Activated CD4-positive, alpha-beta memory T cell treated with anti-CD3 and anti-CD28 coated beads, Interleukin-2, amount 10 ng/mL, durations not matched to agents 7 days and 5 days (primary cell): ENCODE measurements around the gene RPS14. TPM values are rescaled to one million over a fixed set of nuclear protein-coding genes. Genes with fewer than 3 reads are reported as not detected.
"Not testable (repeated sequence)": the region's sequence is repeated elsewhere in the genome, so short reads cannot be mapped to it uniquely, and the experiment has no call there.

Experiments used
- CTCF ChIA-PET: fragments of 350-600 bp; sonication (Branson Sonifier 250); formaldehyde crosslinking; loops from one replicate; lab custom pipeline; 2021; ENCODE audit warnings: antibody characterized with exemption, inconsistent platforms; lab: Charles Lee
- POLR2A ChIA-PET: fragments of 350-600 bp; sonication (Branson Sonifier 250); formaldehyde crosslinking; loops from one replicate; lab custom pipeline; 2021; ENCODE audit warnings: antibody characterized with exemption; lab: Charles Lee
- DNase-seq: peaks from one replicate; pipeline ENCODE4 v3.0.0-alpha.2; 2020
- H3K27ac Mint-ChIP-seq: one replicate; pipeline ENCODE4 v1.8.0; 2021; ENCODE audit warnings: mild to moderate bottlenecking, mixed read lengths
- H3K27me3 Mint-ChIP-seq: one replicate; pipeline ENCODE4 v1.8.0; 2021; ENCODE audit warnings: mixed read lengths
- H3K36me3 Mint-ChIP-seq: one replicate; pipeline ENCODE4 v1.8.0; 2021; ENCODE audit warnings: low read depth, mixed read lengths
- H3K4me1 Mint-ChIP-seq: one replicate; pipeline ENCODE4 v1.8.0; 2021; ENCODE audit warnings: mixed read lengths
- H3K4me3 Mint-ChIP-seq: one replicate; pipeline ENCODE4 v1.8.0; 2021; ENCODE audit warnings: mild to moderate bottlenecking, mixed read lengths
- H3K9me3 Mint-ChIP-seq: one replicate; pipeline ENCODE4 v1.8.0; 2021; ENCODE audit warnings: mixed read lengths
- total RNA-seq, 2 experiments: library from RNA; stranded (reverse); gene quantifications; one replicate each; pipeline ENCODE4 v1.2.3, GENCODE V29; 2021

Gene RPS14
- total RNA-seq, 2 experiments from 2014 or later, result 2,316 to 2,367 TPM

- H3K27ac Mint-ChIP-seq, result no peak overlapping the region
- no peak overlapping the region for H3K4me3 Mint-ChIP-seq
- CTCF ChIA-PET, result no interaction called here
- no peaks in the 10 kb centered on the region for H3K4me1 Mint-ChIP-seq
- no peaks in the 10 kb centered on the region for H3K9me3 Mint-ChIP-seq
- DNase-seq, result no peak
- H3K36me3 Mint-ChIP-seq, result no peaks in the 10 kb centered on the region
- no peaks in the 10 kb centered on the region for H3K27me3 Mint-ChIP-seq
- POLR2A ChIA-PET, result no interaction called here
Observed at GRCh38 chr5:150469718-150470469, 20.4 kb upstream of the RPS14 start.

GRCh38 chr5:150468206-150468605 lies 18.7 kb upstream of the RPS14 start:
- CTCF ChIA-PET, result interaction anchor here (1.1 kb wide), 1 partner anchor 9 kb away, joined by 3 read pairs; no protein-coding TSS in a partner anchor
- no peak overlapping the region for H3K27ac Mint-ChIP-seq
- no peaks in the 10 kb centered on the region for H3K27me3 Mint-ChIP-seq
- no peaks in the 10 kb centered on the region for H3K36me3 Mint-ChIP-seq
- DNase-seq, result no peak
- POLR2A ChIA-PET, result no interaction called here
- no peaks in the 10 kb centered on the region for H3K4me1 Mint-ChIP-seq
- no peaks in the 10 kb centered on the region for H3K9me3 Mint-ChIP-seq
- H3K4me3 Mint-ChIP-seq, result no peak overlapping the region

GRCh38 chr5:150465927-150466326 lies 16.4 kb upstream of the RPS14 start:
- no peak overlapping the region for H3K27ac Mint-ChIP-seq
- no peaks in the 10 kb centered on the region for H3K9me3 Mint-ChIP-seq
- no peak for DNase-seq
- POLR2A ChIA-PET, result no interaction called here
- no peaks in the 10 kb centered on the region for H3K36me3 Mint-ChIP-seq
- no peaks in the 10 kb centered on the region for H3K4me1 Mint-ChIP-seq
- no peak overlapping the region for H3K4me3 Mint-ChIP-seq
- CTCF ChIA-PET, result interaction anchor here (0.8 to 1.0 kb wide), 2 partner anchors 8 to 94 kb away, joined by 3 read pairs; no protein-coding TSS in a partner anchor
- no peaks in the 10 kb centered on the region for H3K27me3 Mint-ChIP-seq

GRCh38 chr5:150464554-150465012 lies 15.0 kb upstream of the RPS14 start:
- no peak for DNase-seq
- ChIA-PET CTCF (interaction anchor here (0.9 kb wide), 1 partner anchor 20 kb away, joined by 3 read pairs; no protein-coding TSS in a partner anchor), POLR2A (no interaction called here)
- Mint-ChIP-seq H3K9me3 (no peaks in the 10 kb centered on the region), H3K4me1 (peaks cover 2% of the 10 kb centered on the region), H3K27ac (no peak overlapping the region), H3K4me3 (no peak overlapping the region), H3K36me3 (no peaks in the 10 kb centered on the region), H3K27me3 (no peaks in the 10 kb centered on the region)

- Mint-ChIP-seq H3K36me3 (no peaks in the 10 kb centered on the region), H3K27ac (no peak overlapping the region), H3K9me3 (no peaks in the 10 kb centered on the region), H3K4me3 (no peak overlapping the region), H3K4me1 (peaks cover 25% of the 10 kb centered on the region), H3K27me3 (no peaks in the 10 kb centered on the region)
- DNase-seq, result no peak
- ChIA-PET POLR2A (no interaction called here), CTCF (interaction anchor here (0.8 to 1.4 kb wide), 2 partner anchors 11 to 63 kb away, joined by 3 to 5 read pairs; partner anchors contain the start of gene RPS14)
Observed at GRCh38 chr5:150461231-150461630, 11.7 kb upstream of the RPS14 start.

GRCh38 chr5:150460781-150461180 lies 11.2 kb upstream of the RPS14 start:
- Mint-ChIP-seq H3K36me3 (no peaks in the 10 kb centered on the region), H3K27ac (no peak overlapping the region), H3K4me1 (peaks cover 25% of the 10 kb centered on the region), H3K27me3 (no peaks in the 10 kb centered on the region), H3K9me3 (no peaks in the 10 kb centered on the region), H3K4me3 (no peak overlapping the region)
- no peak for DNase-seq
- CTCF ChIA-PET, result interaction anchor here (0.8 to 1.4 kb wide), 3 partner anchors 11 to 99 kb away, joined by 3 to 5 read pairs (median 3); partner anchors contain the start of gene RPS14
- POLR2A ChIA-PET, result interaction anchor here (0.7 kb wide), 1 partner anchor 12 kb away, joined by 3 read pairs; the partner anchor contains the start of gene RPS14

GRCh38 chr5:150458802-150459557 lies 9.4 kb upstream of the RPS14 start:
- no peak overlapping the region for H3K4me3 Mint-ChIP-seq
- H3K4me1 Mint-ChIP-seq, result peaks cover 25% of the 10 kb centered on the region
- DNase-seq, result peak; percentile 84
- H3K9me3 Mint-ChIP-seq, result no peaks in the 10 kb centered on the region
- H3K36me3 Mint-ChIP-seq, result no peaks in the 10 kb centered on the region
- ChIA-PET POLR2A (interaction anchor here (1.0 to 1.4 kb wide), 2 partner anchors 9 to 242 kb away, joined by 3 to 4 read pairs; partner anchors contain the start of gene RBM22), CTCF (interaction anchor here (0.6 to 2.9 kb wide), 17 partner anchors 8 to 328 kb away, joined by 3 to 21 read pairs (median 3); partner anchors contain the start of genes CD74, RPS14 and SMIM3)
- H3K27ac Mint-ChIP-seq, result no peak overlapping the region
- H3K27me3 Mint-ChIP-seq, result no peaks in the 10 kb centered on the region

GRCh38 chr5:150457562-150458240 lies 8.2 kb upstream of the RPS14 start:
- Mint-ChIP-seq H3K4me1 (peaks cover 25% of the 10 kb centered on the region), H3K9me3 (no peaks in the 10 kb centered on the region), H3K27me3 (no peaks in the 10 kb centered on the region), H3K36me3 (no peaks in the 10 kb centered on the region), H3K4me3 (peak overlapping the region; percentile 3), H3K27ac (no peak overlapping the region)
- CTCF ChIA-PET, result interaction anchor here (0.6 to 2.9 kb wide), 14 partner anchors 8 to 658 kb away, joined by 3 to 21 read pairs (median 3); partner anchors contain the start of genes IRGM, RBM22 and RPS14
- no peak for DNase-seq
- POLR2A ChIA-PET, result interaction anchor here (0.8 to 0.9 kb wide), 2 partner anchors 8 to 389 kb away, joined by 3 to 4 read pairs; partner anchors contain the start of genes IRGM and RPS14

GRCh38 chr5:150457121-150457520 lies 7.6 kb upstream of the RPS14 start:
- POLR2A ChIA-PET, result interaction anchor here (0.8 to 0.9 kb wide), 2 partner anchors 8 to 389 kb away, joined by 3 to 4 read pairs; partner anchors contain the start of genes IRGM and RPS14
- H3K36me3 Mint-ChIP-seq, result no peaks in the 10 kb centered on the region
- no peak overlapping the region for H3K4me3 Mint-ChIP-seq
- H3K27me3 Mint-ChIP-seq, result no peaks in the 10 kb centered on the region
- H3K4me1 Mint-ChIP-seq, result peaks cover 25% of the 10 kb centered on the region
- H3K9me3 Mint-ChIP-seq, result no peaks in the 10 kb centered on the region
- CTCF ChIA-PET, result interaction anchor here (0.5 to 2.9 kb wide), 11 partner anchors 7 to 658 kb away, joined by 3 to 21 read pairs (median 3); partner anchors contain the start of genes RBM22 and RPS14
- H3K27ac Mint-ChIP-seq, result no peak overlapping the region
- DNase-seq, result no peak

GRCh38 chr5:150454492-150455229 lies 5.1 kb upstream of the RPS14 start:
- DNase-seq, result no peak
- H3K27ac Mint-ChIP-seq, result no peak overlapping the region
- H3K4me3 Mint-ChIP-seq, result no peak overlapping the region
- peaks cover under 1% of the 10 kb centered on the region for H3K36me3 Mint-ChIP-seq
- no peaks in the 10 kb centered on the region for H3K9me3 Mint-ChIP-seq
- H3K27me3 Mint-ChIP-seq, result no peaks in the 10 kb centered on the region
- ChIA-PET CTCF (interaction anchor here (0.9 kb wide), 1 partner anchor 106 kb away, joined by 3 read pairs; no protein-coding TSS in a partner anchor), POLR2A (no interaction called here)
- H3K4me1 Mint-ChIP-seq, result peaks cover 25% of the 10 kb centered on the region

GRCh38 chr5:150454027-150454426 lies 4.5 kb upstream of the RPS14 start:
- not testable (repeated sequence) for H3K36me3 Mint-ChIP-seq, H3K27me3 Mint-ChIP-seq

More at GRCh38 chr5:150454027-150454426, 4.5 kb upstream of the RPS14 start:
- H3K4me1 Mint-ChIP-seq, result peaks cover 21% of the 10 kb centered on the region
- H3K9me3 Mint-ChIP-seq, H3K27ac Mint-ChIP-seq, DNase-seq, H3K4me3 Mint-ChIP-seq, CTCF ChIA-PET: not testable (repeated sequence)
- POLR2A ChIA-PET, result interaction anchor here (1.6 kb wide), 1 partner anchor 43 kb away, joined by 5 read pairs; no protein-coding TSS in a partner anchor
